LoVo (cell line): ENCODE results near the gene ADAMTS16.

Source experiments
- DNase-seq: peaks from one replicate; pipeline ENCODE4 v3.0.0-alpha.2; 2016; ENCODE audit warnings: low spot score

ADAMTS16 gene

GRCh38 chr5:5141625-5142525 lies 1.7 kb downstream of the ADAMTS16 start:
- peak; percentile 76 for DNase-seq

GRCh38 chr5:5144441-5144840 lies 4.3 kb downstream of the ADAMTS16 start:
- DNase-seq = no peak

- peak; percentile 63 for DNase-seq
These were observed 5.8 kb downstream of the ADAMTS16 start for GRCh38 chr5:5145651-5146529.

DNA sequence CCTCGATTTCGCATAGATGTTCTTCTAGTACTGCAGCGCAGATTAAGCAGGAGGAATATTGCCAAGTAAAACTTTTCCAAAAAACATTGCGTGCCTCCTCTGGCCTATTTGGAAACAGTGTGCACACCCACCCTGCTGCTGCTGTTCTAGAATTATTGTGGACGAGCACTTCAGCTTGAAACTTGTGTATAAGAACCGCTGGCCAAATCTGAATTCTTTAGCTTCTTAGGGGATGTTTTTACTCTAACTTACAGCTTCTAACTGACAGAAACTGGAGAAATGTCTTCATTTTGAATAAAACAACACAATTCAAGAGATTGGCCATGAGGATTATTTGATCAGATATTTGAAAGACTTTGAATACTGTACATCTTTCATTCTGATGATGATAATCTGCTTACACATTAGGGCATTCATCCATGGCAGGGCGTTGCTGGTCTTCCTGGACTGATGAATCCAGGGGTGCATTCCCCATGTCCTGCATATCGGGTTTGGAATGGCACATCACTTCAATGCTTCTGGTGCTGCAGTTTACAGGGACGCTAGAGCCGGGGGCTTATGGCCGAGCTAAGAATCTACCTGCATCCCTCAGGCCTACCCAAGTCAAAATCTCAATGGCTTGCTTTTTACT lies 6.5 kb downstream of the ADAMTS16 start:
- DNase-seq = no peak

DNA sequence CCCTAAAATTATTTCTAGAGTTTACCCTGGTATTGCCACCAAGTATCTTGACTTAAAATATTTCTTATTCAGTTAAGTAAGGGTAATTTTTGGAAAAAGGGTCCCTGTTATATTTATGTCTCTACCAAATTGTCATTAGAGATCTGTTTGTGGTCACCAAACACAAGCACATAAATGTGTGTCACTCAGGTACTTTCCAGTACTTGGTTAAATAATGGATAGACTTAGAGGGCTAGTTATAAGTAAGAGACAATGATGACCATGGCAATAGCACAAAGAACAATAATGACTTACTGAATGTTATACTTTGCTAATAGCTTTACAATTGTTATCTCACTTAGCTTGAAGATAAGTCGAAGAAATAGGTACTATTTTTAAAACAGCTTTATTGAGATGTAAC lies 9.0 kb downstream of the ADAMTS16 start:
- no peak for DNase-seq

- DNase-seq = no peak
These were observed 10.5 kb downstream of the ADAMTS16 start for GRCh38 chr5:5150667-5151066.

GRCh38 chr5:5154733-5155132 lies 14.6 kb downstream of the ADAMTS16 start:
- no peak for DNase-seq

DNA sequence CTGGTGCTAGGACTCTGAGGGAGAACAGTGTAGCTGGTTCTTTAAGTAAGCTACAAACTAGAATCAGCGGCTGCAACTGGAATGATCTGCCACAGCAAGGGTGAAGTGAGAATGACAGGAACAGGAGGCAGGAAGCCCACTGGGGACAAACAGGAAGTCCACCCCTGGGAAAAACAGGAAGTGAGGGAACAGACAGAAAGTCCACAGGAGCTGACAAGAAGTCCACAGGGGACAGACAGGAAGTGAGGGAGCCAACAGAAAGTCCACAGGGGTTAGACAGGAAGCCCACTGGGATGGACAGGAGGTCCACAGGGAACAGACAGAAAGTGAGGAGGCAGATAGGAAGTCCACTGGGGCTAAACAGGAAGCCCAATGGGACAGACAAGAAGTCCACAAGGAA lies 15.5 kb downstream of the ADAMTS16 start:
- no peak for DNase-seq

- no peak for DNase-seq
These were observed 16.4 kb downstream of the ADAMTS16 start for GRCh38 chr5:5156471-5157082.

DNA sequence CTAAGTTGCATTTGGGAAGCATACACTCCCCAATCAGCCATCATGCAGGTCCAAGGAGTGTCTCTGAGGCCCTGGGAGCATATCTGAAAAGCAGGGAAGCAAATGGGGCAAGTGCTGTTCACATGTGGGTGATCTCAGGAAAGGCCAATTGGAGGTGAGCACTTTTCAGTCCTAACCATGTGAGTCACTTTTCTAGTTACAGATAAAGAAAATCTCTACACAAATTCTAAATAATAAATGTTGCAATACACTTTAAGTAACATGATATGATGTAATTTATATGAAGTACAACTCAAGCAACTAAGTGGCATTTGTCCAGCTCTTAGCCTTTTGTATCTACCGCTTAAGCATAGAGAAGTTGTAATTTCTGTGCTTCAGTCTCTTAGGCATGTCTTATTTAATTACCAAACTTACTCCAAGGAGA lies 18.4 kb downstream of the ADAMTS16 start:
- no peak for DNase-seq

DNA sequence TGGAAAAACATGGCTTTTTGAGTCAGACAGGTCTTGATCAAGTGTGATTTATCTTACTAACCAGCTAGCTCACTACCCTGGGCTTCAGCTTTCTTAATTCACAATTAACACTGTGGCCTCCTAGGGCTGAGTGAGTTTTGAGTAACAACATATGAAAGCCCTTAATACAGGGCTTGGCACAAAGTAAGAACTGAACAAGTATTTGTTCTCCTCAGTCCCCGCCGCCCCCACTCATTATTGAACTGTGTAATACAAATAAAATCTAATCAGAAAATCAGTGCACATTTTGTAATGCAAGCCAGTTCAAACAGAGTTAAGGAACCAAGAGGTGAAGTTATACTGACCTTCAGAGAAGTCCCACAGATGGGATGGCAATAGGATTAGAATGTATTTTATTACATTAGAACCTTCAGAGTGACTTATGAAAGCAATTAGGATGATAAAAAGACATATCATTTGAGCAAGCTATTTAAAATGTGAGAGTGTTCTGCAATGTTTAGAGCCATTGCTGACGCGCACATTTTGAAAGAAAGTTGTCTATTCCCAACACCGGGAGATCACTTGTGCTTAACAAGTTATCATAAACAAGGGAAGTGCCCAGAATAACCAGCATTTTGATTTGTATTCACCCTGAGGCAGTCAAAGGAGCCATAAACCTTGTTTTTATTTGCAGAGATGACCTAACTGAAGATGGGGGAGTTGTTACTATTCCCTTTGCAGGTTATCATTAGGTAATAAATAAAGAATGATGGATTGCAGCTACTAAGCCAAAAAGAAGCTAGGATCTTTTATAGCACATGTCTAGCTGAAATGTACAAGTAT lies 19.4 kb downstream of the ADAMTS16 start:
- DNase-seq = no peak

- no peak for DNase-seq
These were observed 24.0 kb downstream of the ADAMTS16 start for GRCh38 chr5:5164163-5164562.

GRCh38 chr5:5165541-5166002 lies 25.4 kb downstream of the ADAMTS16 start:
- no peak for DNase-seq

GRCh38 chr5:5169466-5169865 lies 29.3 kb downstream of the ADAMTS16 start:
- no peak for DNase-seq

DNA sequence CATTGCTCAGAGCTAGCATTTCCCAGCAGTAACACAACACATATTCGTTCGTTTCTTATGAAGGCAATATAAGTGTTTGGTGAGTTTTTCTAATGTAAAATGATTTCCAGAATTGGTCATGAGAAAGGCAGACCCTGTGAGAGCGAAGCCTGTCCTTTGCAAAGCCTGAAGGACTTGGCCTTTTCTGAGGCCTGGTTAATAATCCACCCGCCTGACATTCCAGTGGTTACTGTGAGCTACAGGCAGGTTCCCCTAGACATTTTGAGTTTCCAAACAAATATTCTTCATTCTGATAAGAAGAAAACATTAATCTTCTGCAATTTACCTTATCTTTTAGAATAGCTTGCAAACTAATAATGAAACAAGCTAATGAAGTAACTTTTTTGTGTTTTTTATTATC lies 38.0 kb downstream of the ADAMTS16 start:
- no peak for DNase-seq

GRCh38 chr5:5178580-5178979 lies 38.5 kb downstream of the ADAMTS16 start:
- no peak for DNase-seq

DNA sequence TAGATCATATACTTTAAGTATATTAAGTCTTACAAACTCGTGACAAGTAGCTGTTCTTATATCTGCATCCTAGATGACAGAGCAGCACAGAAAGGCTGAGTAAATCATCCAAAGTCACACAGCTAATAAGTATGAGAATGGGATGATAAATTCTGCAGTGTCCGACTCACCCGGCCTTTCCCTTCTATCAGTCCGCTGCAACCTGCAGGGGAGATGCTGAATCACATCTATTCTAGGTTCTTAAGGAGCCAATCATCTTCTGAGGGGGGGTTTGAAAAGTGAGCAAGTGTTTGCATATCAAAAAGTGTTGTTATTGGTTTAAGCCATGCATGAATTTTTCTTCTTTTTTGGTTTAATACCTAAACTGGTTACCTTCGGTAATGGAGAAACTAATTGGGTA lies 38.9 kb downstream of the ADAMTS16 start:
- no peak for DNase-seq

DNA sequence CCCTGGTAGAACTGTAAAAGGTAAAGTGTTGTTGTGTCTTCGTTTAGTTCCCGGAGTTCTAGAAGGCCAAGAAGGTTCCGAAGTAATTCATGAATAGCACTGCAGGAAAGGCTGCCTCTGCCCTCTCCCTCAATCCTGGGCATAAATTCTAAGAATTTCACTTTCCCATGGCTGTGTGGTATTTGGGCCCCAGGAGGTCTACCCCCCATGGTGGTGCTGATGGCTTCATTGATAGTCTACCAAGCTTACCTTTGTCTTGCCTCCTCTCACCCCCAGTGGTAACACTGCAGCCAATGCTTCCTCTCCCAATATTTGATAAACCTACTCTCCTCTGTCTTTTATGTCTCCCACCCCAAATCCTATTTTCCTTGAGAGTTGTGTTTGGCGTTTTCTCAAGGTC lies 39.5 kb downstream of the ADAMTS16 start:
- no peak for DNase-seq

GRCh38 chr5:5181650-5182324 lies 41.7 kb downstream of the ADAMTS16 start:
- DNase-seq = no peak

DNA sequence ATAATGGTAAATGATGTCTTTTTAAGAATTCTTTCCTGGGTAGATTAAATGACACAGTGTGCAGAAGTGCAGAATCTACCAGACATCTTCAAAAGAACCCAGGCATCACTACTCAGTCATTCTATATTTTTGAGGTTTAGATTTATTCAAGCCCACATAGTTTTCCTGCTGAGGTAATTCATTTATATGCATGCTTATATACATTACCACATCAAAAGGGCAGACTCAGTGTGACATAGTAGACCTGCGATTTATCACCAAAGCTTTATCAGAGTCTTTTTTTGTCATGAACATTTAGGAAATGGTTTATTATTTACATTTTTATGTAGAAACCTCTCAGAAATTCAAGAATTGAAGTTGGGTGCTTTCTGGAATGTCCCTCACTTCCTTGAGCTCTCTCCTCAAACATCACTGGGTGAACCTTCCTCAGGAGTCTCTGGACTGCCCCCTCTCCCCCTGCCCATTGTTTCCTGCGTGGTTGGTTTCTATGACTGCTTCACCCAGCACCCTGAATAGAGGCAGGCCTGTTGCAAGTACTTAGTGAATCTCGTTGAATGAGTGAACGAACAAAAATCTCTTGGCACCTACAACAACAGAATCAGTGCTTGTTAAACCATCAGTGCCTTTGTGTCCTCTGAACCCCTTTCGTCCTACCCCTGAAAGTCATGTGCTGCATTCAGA lies 42.5 kb downstream of the ADAMTS16 start:
- DNase-seq = no peak
